Measurements from ENCODE around the gene DSTN.

DNA sequence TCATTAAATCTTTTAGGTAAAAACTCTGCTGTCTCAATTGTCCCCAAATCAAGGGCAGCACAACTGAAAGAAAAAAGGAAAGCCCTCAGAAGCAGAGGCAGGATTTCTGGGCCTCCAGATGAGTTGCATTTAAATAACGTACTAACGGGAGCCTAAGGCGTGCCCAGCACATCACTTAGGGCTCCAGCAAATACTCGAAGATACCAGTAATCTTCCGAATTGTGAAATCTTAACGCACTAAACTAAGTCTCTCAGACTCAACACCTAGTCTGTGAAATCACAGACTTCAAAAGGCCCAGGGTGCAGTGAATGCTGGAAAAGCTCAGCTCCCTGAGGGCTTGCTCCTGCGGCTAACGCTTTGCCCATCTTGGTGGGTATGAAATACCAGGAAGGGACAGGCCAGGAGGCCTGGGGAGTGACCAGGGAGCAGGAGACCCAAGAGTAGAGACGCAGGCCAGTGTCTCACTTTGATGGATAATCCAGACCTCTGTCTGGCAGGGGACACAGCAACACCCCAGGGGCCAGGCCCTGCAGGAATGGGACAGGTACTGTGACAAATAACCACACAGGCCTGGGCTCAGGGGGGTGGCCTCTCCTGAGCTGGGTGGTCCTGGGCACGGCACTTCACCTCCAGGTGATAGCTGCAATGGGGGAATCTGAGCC lies 75.8 kb downstream of the DSTN start:
- no peak for TF ChIP-seq SUZ12 (IDR thresholded peaks at IDR 0.05)
- TF ChIP-seq SP1 (IDR thresholded peaks at IDR 0.05), result no peak
- TF ChIP-seq ARNT (IDR thresholded peaks at IDR 0.05), result no peak
- no peak for TF ChIP-seq FOXM1 (IDR thresholded peaks at IDR 0.05; ENCODE audit: borderline replicate concordance)
- no peak for TF ChIP-seq ELF4 (IDR thresholded peaks at IDR 0.05)
- TF ChIP-seq FOXK2 (IDR thresholded peaks at IDR 0.05), result no peak
- TF ChIP-seq LEF1 (IDR thresholded peaks at IDR 0.05; ENCODE audit: borderline replicate concordance), result no peak
- no peak for TF ChIP-seq ZNF384 (IDR thresholded peaks at IDR 0.05)
- TF ChIP-seq CTBP1 (IDR thresholded peaks at IDR 0.05; ENCODE audit: borderline replicate concordance), result no peak
- no peak for TF ChIP-seq BHLHE40 (IDR thresholded peaks at IDR 0.05; ENCODE audit: borderline replicate concordance)
- no peak for TF ChIP-seq NFRKB (IDR thresholded peaks at IDR 0.05)
- TF ChIP-seq FOXA1 (IDR thresholded peaks at IDR 0.05), result no peak
- TF ChIP-seq PKNOX1 (IDR thresholded peaks at IDR 0.05), result no peak
